Adrenal gland (tissue), 5 donors: ENCODE results near the gene MYG1.

Source experiments
- POLR2A ChIP-seq, 2 donors: fragments of 450-650 bp; IDR thresholded peaks; one replicate each; pipeline ENCODE4 v1.6.1; 2017; ENCODE audit warnings: antibody characterized with exemption in 2 of 2, mild to moderate bottlenecking in 2 of 2, moderate library complexity in 1 of 2
- TF ChIP-seq, protein P1 (sequence below), 6 experiments: fragments of 450-650 bp in 4 of 6; fragments of 200-600 bp in 2 of 6; sonication (generic) in 1 of 6; IDR thresholded peaks; 1 replicate in 5 of 6; 2 replicates in 1 of 6; pipeline versions ENCODE4 v1.5.1 to v1.8.0; 2016 to 2021; ENCODE audit warnings: antibody characterized with exemption in 6 of 6, mild to moderate bottlenecking in 2 of 6, moderate library complexity in 1 of 6
- donor health status: DM: no; HTN: no; CAD: no.

- TF ChIP-seq, protein P1, sequence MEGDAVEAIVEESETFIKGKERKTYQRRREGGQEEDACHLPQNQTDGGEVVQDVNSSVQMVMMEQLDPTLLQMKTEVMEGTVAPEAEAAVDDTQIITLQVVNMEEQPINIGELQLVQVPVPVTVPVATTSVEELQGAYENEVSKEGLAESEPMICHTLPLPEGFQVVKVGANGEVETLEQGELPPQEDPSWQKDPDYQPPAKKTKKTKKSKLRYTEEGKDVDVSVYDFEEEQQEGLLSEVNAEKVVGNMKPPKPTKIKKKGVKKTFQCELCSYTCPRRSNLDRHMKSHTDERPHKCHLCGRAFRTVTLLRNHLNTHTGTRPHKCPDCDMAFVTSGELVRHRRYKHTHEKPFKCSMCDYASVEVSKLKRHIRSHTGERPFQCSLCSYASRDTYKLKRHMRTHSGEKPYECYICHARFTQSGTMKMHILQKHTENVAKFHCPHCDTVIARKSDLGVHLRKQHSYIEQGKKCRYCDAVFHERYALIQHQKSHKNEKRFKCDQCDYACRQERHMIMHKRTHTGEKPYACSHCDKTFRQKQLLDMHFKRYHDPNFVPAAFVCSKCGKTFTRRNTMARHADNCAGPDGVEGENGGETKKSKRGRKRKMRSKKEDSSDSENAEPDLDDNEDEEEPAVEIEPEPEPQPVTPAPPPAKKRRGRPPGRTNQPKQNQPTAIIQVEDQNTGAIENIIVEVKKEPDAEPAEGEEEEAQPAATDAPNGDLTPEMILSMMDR (IDR thresholded peaks at IDR 0.05) = no peak
- no peak for TF ChIP-seq POLR2A (IDR thresholded peaks at IDR 0.05)
These were observed 55.6 kb downstream of the MYG1 start for GRCh38 chr12:53355121-53355520.
